Type B pancreatic cell (in vitro differentiated cells): ENCODE results near the gene ETFB. TPM values are rescaled to one million over a fixed set of nuclear protein-coding genes. Genes with fewer than 3 reads are reported as not detected.

ENCODE experiments used
- DNase-seq: peaks from one replicate; pipeline ENCODE4 v3.0.0; 2021; ENCODE audit warnings: mixed read lengths; ENCODE audit not compliant: unreplicated experiment; ENCODE audit errors: extremely low spot score
- H3K27ac Mint-ChIP-seq: 2 replicates; pipeline ENCODE4 v1.8.0; 2021; ENCODE audit warnings: mild to moderate bottlenecking, mixed read lengths
- H3K27me3 Mint-ChIP-seq: 2 replicates; pipeline ENCODE4 v1.8.0; 2021; ENCODE audit warnings: mixed read lengths
- H3K36me3 Mint-ChIP-seq: 2 replicates; pipeline ENCODE4 v1.8.0; 2021; ENCODE audit warnings: mixed read lengths
- H3K4me1 Mint-ChIP-seq: one replicate; pipeline ENCODE4 v1.8.0; 2021; ENCODE audit warnings: mixed read lengths; ENCODE audit not compliant: unreplicated experiment
- H3K4me3 Mint-ChIP-seq: 2 replicates; pipeline ENCODE4 v1.8.0; 2021; ENCODE audit warnings: mild to moderate bottlenecking, mixed read lengths
- H3K9me3 Mint-ChIP-seq: 2 replicates; pipeline ENCODE4 v1.8.0; 2021; ENCODE audit warnings: mixed read lengths
- CTCF ChIP-seq: fragments of 200-600 bp; sonication (generic); conservative IDR thresholded peaks from 2 replicates; pipeline ENCODE4 v1.5.0; 2021; ENCODE audit warnings: antibody characterized with exemption, mild to moderate bottlenecking
- total RNA-seq: library from RNA; stranded (reverse); gene quantifications from 2 replicates; pipeline ENCODE4 v1.2.1, GENCODE V29; 2021; ENCODE audit warnings: low replicate concordance

ETFB gene
- total RNA-seq, 1 donor from 2014 or later, result 76.3 TPM

GRCh38 chr19:51341976-51342580 lies 24.1 kb downstream of the ETFB start, which contains the start of gene VSIG10L:
TSS of gene VSIG10L (minus strand) at chr19:51342139. CDS start at chr19:51342124, 15 bp downstream.
- DNase-seq, result no peak
- Mint-ChIP-seq H3K4me1 (peaks cover 24% of the 10 kb centered on the region), H3K27me3 (peaks cover 12% of the 10 kb centered on the region), H3K9me3 (no peaks in the 10 kb centered on the region), H3K27ac (peak within 1 kb of the TSS; percentile 62), H3K4me3 (peak within 1 kb of the TSS; percentile 79), H3K36me3 (peaks cover 3% of the 10 kb centered on the region)
- TF ChIP-seq CTCF, result no peak

- no peak for TF ChIP-seq CTCF
- Mint-ChIP-seq H3K27ac (peak overlapping the region; percentile 62), H3K4me1 (peaks cover 24% of the 10 kb centered on the region), H3K36me3 (peaks cover 3% of the 10 kb centered on the region), H3K9me3 (no peaks in the 10 kb centered on the region), H3K4me3 (peak overlapping the region; percentile 79), H3K27me3 (peaks cover 12% of the 10 kb centered on the region)
- DNase-seq, result no peak
These were observed 25.1 kb downstream of the ETFB start for GRCh38 chr19:51341066-51341465.

- H3K4me1 Mint-ChIP-seq, result peaks cover 24% of the 10 kb centered on the region
- H3K4me3 Mint-ChIP-seq, result peak overlapping the region; percentile 98
- DNase-seq, result peak; percentile 97
- peak; percentile 48 for TF ChIP-seq CTCF
- H3K27me3 Mint-ChIP-seq, result peaks cover 12% of the 10 kb centered on the region
- peak overlapping the region; percentile 96 for H3K27ac Mint-ChIP-seq
- H3K9me3 Mint-ChIP-seq, result no peaks in the 10 kb centered on the region
- H3K36me3 Mint-ChIP-seq, result peaks cover 3% of the 10 kb centered on the region
These were observed 26.2 kb downstream of the ETFB start for GRCh38 chr19:51339687-51340656.

- Mint-ChIP-seq H3K4me3 (peak overlapping the region; percentile 98), H3K9me3 (no peaks in the 10 kb centered on the region), H3K27ac (peak overlapping the region; percentile 96), H3K27me3 (peaks cover 12% of the 10 kb centered on the region), H3K4me1 (peaks cover 24% of the 10 kb centered on the region), H3K36me3 (no peaks in the 10 kb centered on the region)
- TF ChIP-seq CTCF, result no peak
- DNase-seq, result no peak
These were observed 26.9 kb downstream of the ETFB start for GRCh38 chr19:51339313-51339686.

- H3K27me3 Mint-ChIP-seq, result peaks cover 12% of the 10 kb centered on the region
- H3K27ac Mint-ChIP-seq, result peak overlapping the region; percentile 96
- peak; percentile 97 for TF ChIP-seq CTCF
- H3K4me3 Mint-ChIP-seq, result peak overlapping the region; percentile 98
- peak; percentile 89 for DNase-seq
- H3K9me3 Mint-ChIP-seq, result no peaks in the 10 kb centered on the region
- H3K36me3 Mint-ChIP-seq, result no peaks in the 10 kb centered on the region
- peaks cover 24% of the 10 kb centered on the region for H3K4me1 Mint-ChIP-seq
These were observed 27.4 kb downstream of the ETFB start for GRCh38 chr19:51338563-51339312.
